ENCODE data around the gene NBAS.

DNA sequence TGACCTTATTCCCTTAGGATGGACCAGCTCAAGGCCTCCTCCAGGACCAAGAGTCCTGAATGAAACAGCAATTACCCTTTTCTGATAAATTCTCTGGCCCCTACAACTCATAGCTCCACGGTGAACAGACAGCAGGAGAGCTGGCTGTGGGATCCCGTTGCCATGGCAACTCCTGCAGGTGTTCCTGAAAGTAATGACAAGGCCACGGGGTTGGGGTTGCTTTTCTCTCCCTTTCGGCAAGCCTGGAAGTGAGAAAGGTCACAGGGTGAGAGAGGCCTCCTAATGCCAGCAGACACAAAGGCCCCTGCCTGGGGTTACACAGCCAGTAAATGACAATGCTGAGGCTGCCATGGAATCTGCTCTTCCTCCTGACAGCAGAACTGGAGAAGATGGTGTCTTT is 403.0 kb downstream of the NBAS start:
- TF ChIP-seq POLR2A (IDR thresholded peaks at IDR 0.05; ENCODE audit: low read depth, low read length) (no peak), EZH2 (IDR thresholded peaks at IDR 0.05; ENCODE audit: borderline replicate concordance, low read depth, low read length, severe bottlenecking) (no peak), MYC (IDR thresholded peaks at IDR 0.05; ENCODE audit: low read depth, low read length) (no peak), POLR2AphosphoS5 (IDR thresholded peaks at IDR 0.05; ENCODE audit: insufficient read depth, low read depth, low read length) (no peak), FOS (IDR thresholded peaks at IDR 0.05; ENCODE audit: borderline replicate concordance, insufficient read depth, low read length) (no peak), JUN (IDR thresholded peaks at IDR 0.05; ENCODE audit: borderline replicate concordance, insufficient read depth, insufficient read length, low read depth) (no peak)
- TF ChIP-seq, protein P1, sequence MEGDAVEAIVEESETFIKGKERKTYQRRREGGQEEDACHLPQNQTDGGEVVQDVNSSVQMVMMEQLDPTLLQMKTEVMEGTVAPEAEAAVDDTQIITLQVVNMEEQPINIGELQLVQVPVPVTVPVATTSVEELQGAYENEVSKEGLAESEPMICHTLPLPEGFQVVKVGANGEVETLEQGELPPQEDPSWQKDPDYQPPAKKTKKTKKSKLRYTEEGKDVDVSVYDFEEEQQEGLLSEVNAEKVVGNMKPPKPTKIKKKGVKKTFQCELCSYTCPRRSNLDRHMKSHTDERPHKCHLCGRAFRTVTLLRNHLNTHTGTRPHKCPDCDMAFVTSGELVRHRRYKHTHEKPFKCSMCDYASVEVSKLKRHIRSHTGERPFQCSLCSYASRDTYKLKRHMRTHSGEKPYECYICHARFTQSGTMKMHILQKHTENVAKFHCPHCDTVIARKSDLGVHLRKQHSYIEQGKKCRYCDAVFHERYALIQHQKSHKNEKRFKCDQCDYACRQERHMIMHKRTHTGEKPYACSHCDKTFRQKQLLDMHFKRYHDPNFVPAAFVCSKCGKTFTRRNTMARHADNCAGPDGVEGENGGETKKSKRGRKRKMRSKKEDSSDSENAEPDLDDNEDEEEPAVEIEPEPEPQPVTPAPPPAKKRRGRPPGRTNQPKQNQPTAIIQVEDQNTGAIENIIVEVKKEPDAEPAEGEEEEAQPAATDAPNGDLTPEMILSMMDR (IDR thresholded peaks at IDR 0.05; ENCODE audit: extremely low read depth in 1 of 2, insufficient read depth in 1 of 2, low read depth in 1 of 2, low read length in 2 of 2) = no peak
- TF ChIP-seq, protein P2, sequence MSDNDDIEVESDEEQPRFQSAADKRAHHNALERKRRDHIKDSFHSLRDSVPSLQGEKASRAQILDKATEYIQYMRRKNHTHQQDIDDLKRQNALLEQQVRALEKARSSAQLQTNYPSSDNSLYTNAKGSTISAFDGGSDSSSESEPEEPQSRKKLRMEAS (IDR thresholded peaks at IDR 0.05; ENCODE audit: insufficient read depth, insufficient read length) = no peak

Measured in endothelial cell of umbilical vein (primary cell).